Urothelium cell line (cell line): ENCODE data around the gene CSRNP3.
"Not testable (repeated sequence)": the region's sequence is repeated elsewhere in the genome, so short reads cannot be mapped to it uniquely, and the experiment has no call there.

ENCODE experiments used
- DNase-seq: peaks from one replicate; pipeline ENCODE4 v3.0.0; 2011; ENCODE audit warnings: low spot score, mixed read lengths
- FAIRE-seq: peaks from 2 replicates; lab custom pipeline; 2011; peaks lifted over from hg19 to GRCh38; lab: Jason Lieb, UNC

CSRNP3 gene

GRCh38 chr2:165582863-165583506 is 113.5 kb downstream of the CSRNP3 start:
- no peak for DNase-seq
- no peak for FAIRE-seq

- FAIRE-seq (no peak), DNase-seq (no peak)
These were observed 114.7 kb downstream of the CSRNP3 start for GRCh38 chr2:165584126-165584654.

- DNase-seq (no peak), FAIRE-seq (no peak)
These were observed 116.5 kb downstream of the CSRNP3 start for GRCh38 chr2:165586019-165586418.

GRCh38 chr2:165587335-165587938 is 117.9 kb downstream of the CSRNP3 start:
- no peak for FAIRE-seq
- DNase-seq: no peak

- DNase-seq, FAIRE-seq: not testable (repeated sequence)
These were observed 121.5 kb downstream of the CSRNP3 start for GRCh38 chr2:165590999-165591398.

GRCh38 chr2:165593081-165593480 is 123.6 kb downstream of the CSRNP3 start:
- FAIRE-seq: no peak

GRCh38 chr2:165594231-165594934 is 124.9 kb downstream of the CSRNP3 start:
- no peak for DNase-seq
- no peak for FAIRE-seq

More at GRCh38 chr2:165593081-165593480, 123.6 kb downstream of the CSRNP3 start:
- no peak for DNase-seq

- FAIRE-seq (no peak), DNase-seq (no peak)
These were observed 125.4 kb downstream of the CSRNP3 start for GRCh38 chr2:165594935-165595255.

GRCh38 chr2:165596788-165597187 is 127.3 kb downstream of the CSRNP3 start:
- FAIRE-seq: no peak
- DNase-seq: no peak

- FAIRE-seq: no peak
These were observed 131.8 kb downstream of the CSRNP3 start for GRCh38 chr2:165601065-165601830.

GRCh38 chr2:165601928-165602521 is 132.5 kb downstream of the CSRNP3 start:
- DNase-seq (no peak), FAIRE-seq (peak; percentile 20)

More at GRCh38 chr2:165601065-165601830, 131.8 kb downstream of the CSRNP3 start:
- no peak for DNase-seq

GRCh38 chr2:165609672-165610071 is 140.2 kb downstream of the CSRNP3 start:
- FAIRE-seq (no peak), DNase-seq (no peak)

GRCh38 chr2:165610591-165611029 is 141.1 kb downstream of the CSRNP3 start:
- no peak for DNase-seq
- FAIRE-seq: no peak

GRCh38 chr2:165617741-165618481 is 148.4 kb downstream of the CSRNP3 start:
- no peak for DNase-seq
- no peak for FAIRE-seq

GRCh38 chr2:165618806-165619205 is 149.3 kb downstream of the CSRNP3 start:
- DNase-seq: no peak
- FAIRE-seq: no peak

GRCh38 chr2:165621086-165621560 is 151.6 kb downstream of the CSRNP3 start:
- DNase-seq: peak; percentile 24

GRCh38 chr2:165623161-165623560 is 153.7 kb downstream of the CSRNP3 start:
- FAIRE-seq: no peak
- no peak for DNase-seq

More at GRCh38 chr2:165621086-165621560, 151.6 kb downstream of the CSRNP3 start:
- no peak for FAIRE-seq

- FAIRE-seq (no peak), DNase-seq (no peak)
These were observed 154.4 kb downstream of the CSRNP3 start for GRCh38 chr2:165623783-165624469.

GRCh38 chr2:165624470-165624800 is 154.9 kb downstream of the CSRNP3 start:
- no peak for FAIRE-seq

More at GRCh38 chr2:165624470-165624800, 154.9 kb downstream of the CSRNP3 start:
- no peak for DNase-seq
